ENCODE data around the gene LASP1NB.

LASP1NB gene

DNA sequence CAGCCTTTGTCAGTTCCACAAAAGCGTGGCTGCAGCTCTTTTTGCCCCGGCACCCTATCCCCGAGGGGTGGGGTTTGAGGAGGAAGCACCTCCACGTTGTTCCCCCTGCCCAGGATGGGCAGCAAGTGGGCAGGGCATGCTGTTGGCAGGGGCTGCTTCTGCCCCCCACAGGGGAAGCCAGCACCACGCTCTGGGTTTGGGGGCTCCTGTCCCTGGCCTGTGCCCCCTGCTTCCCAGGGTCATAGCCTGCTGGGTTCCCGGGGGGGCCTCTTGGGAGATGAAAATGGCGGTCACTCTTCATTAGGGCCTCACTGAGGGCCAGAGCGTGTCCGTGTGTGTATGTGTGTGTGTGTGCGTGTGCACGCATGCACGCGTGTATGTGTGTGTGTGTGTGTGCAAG lies 32.8 kb upstream of the LASP1NB start:
- Histone ChIP-seq H3K36me3 (ENCODE audit: insufficient read depth, low read length) (peaks cover 93% of the 10 kb centered on the region), H3K79me2 (ENCODE audit: insufficient read depth, low read depth, low read length) (no peaks in the 10 kb centered on the region), H3K4me1 (ENCODE audit: insufficient read depth, low read length, poor library complexity, severe bottlenecking) (peaks cover 32% of the 10 kb centered on the region)

DNA sequence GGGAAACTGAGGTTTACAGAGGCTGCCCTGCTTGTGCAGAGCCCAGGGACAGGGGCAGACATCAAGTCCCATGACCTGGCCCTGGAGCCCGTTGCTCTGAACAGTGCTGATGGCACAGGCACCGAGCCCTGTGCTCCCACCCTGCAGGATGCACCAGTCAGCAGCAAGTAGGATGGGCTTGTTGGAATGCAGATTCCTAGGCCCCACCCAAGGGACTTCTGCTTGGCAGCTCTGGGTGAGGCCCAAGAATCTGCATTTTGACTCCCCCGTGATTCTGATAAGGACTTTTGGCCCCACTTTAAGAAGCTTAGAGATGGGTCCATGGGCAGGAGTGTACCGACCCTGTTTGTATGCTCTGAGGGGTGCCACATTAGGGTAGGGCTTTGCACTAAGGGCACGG lies 32.3 kb upstream of the LASP1NB start:
- no TSS peak for BruUV-seq (replicated peaks)
- no peak overlapping the region for H3K4me2 ChIP-seq (ENCODE audit: low read length)
- peaks cover 93% of the 10 kb centered on the region for H3K36me3 ChIP-seq (ENCODE audit: insufficient read depth, low read length)
- H3K4me1 ChIP-seq (ENCODE audit: insufficient read depth, low read length, poor library complexity, severe bottlenecking), result peaks cover 37% of the 10 kb centered on the region
- no peak for DNase-seq (ENCODE audit: low spot score)
- no peaks in the 10 kb centered on the region for H4K20me1 ChIP-seq (ENCODE audit: insufficient read depth, low read length)
- CTCF ChIA-PET (ENCODE audit: unreplicated experiment), result no interaction called here
- TF ChIP-seq CTCF (conservative IDR thresholded peaks at IDR 0.05; ENCODE audit: low read length), result no peak
- TF ChIP-seq EZH2phosphoT487 (IDR thresholded peaks at IDR 0.05; ENCODE audit: borderline replicate concordance, low read depth, low read length), result no peak
- intact Hi-C loops (cut with micrococcal nuclease; ENCODE audit: unreplicated experiment), result no loop called here
- H3K9me2 ChIP-seq (ENCODE audit: insufficient read depth, low read length), result no peaks in the 10 kb centered on the region
- POLR2A ChIA-PET, result no interaction called here
- H3K9me3 ChIP-seq (ENCODE audit: low read length), result no peaks in the 10 kb centered on the region
- no peak overlapping the region for H3K4me3 ChIP-seq (ENCODE audit: low read depth, low read length, poor library complexity, severe bottlenecking)
- no peak overlapping the region for H3K27ac ChIP-seq (ENCODE audit: low read depth, low read length, poor library complexity, severe bottlenecking)
- H2AFZ ChIP-seq (ENCODE audit: low read length), result no peak overlapping the region
- H3K79me2 ChIP-seq (ENCODE audit: insufficient read depth, low read depth, low read length), result no peaks in the 10 kb centered on the region

More for the DNA sequence above, 32.8 kb upstream of the LASP1NB start:
- ChIA-PET POLR2A (no interaction called here), CTCF (ENCODE audit: unreplicated experiment) (no interaction called here)
- intact Hi-C loops (cut with micrococcal nuclease; ENCODE audit: unreplicated experiment), result no loop called here
- Histone ChIP-seq H4K20me1 (ENCODE audit: insufficient read depth, low read length) (no peaks in the 10 kb centered on the region), H3K27ac (ENCODE audit: low read depth, low read length, poor library complexity, severe bottlenecking) (no peak overlapping the region), H2AFZ (ENCODE audit: low read length) (no peak overlapping the region), H3K4me3 (ENCODE audit: low read depth, low read length, poor library complexity, severe bottlenecking) (no peak overlapping the region), H3K4me2 (ENCODE audit: low read length) (no peak overlapping the region), H3K9me3 (ENCODE audit: low read length) (no peaks in the 10 kb centered on the region), H3K9me2 (ENCODE audit: insufficient read depth, low read length) (no peaks in the 10 kb centered on the region)
- no TSS peak for BruUV-seq (replicated peaks)
- no peak for TF ChIP-seq EZH2phosphoT487 (IDR thresholded peaks at IDR 0.05; ENCODE audit: borderline replicate concordance, low read depth, low read length)
- TF ChIP-seq CTCF (conservative IDR thresholded peaks at IDR 0.05; ENCODE audit: low read length), result no peak
- DNase-seq (ENCODE audit: low spot score), result no peak

GRCh38 chr17:38893607-38894006 lies 31.8 kb upstream of the LASP1NB start:
- Histone ChIP-seq H3K4me1 (ENCODE audit: insufficient read depth, low read length, poor library complexity, severe bottlenecking) (peaks cover 42% of the 10 kb centered on the region), H2AFZ (ENCODE audit: low read length) (no peak overlapping the region), H3K79me2 (ENCODE audit: insufficient read depth, low read depth, low read length) (no peaks in the 10 kb centered on the region), H3K27ac (ENCODE audit: low read depth, low read length, poor library complexity, severe bottlenecking) (peak overlapping the region; percentile 15), H3K4me2 (ENCODE audit: low read length) (no peak overlapping the region), H3K9me3 (ENCODE audit: low read length) (no peaks in the 10 kb centered on the region), H3K4me3 (ENCODE audit: low read depth, low read length, poor library complexity, severe bottlenecking) (no peak overlapping the region), H4K20me1 (ENCODE audit: insufficient read depth, low read length) (no peaks in the 10 kb centered on the region), H3K9me2 (ENCODE audit: insufficient read depth, low read length) (no peaks in the 10 kb centered on the region), H3K36me3 (ENCODE audit: insufficient read depth, low read length) (peaks cover 90% of the 10 kb centered on the region)
- intact Hi-C loops (cut with micrococcal nuclease; ENCODE audit: unreplicated experiment), result no loop called here
- ChIA-PET POLR2A (no interaction called here), CTCF (ENCODE audit: unreplicated experiment) (no interaction called here)
- no peak for DNase-seq (ENCODE audit: low spot score)
- BruUV-seq (replicated peaks), result no TSS peak
- no peak for TF ChIP-seq CTCF (conservative IDR thresholded peaks at IDR 0.05; ENCODE audit: low read length)
- no peak for TF ChIP-seq EZH2phosphoT487 (IDR thresholded peaks at IDR 0.05; ENCODE audit: borderline replicate concordance, low read depth, low read length)
